WTC11 (cell line): ENCODE measurements around the gene EFCAB13.

Source experiments
- ATF2 ChIP-seq: sonication (generic); formaldehyde crosslinking; IDR thresholded peaks from 2 replicates; pipeline ENCODE4 v1.8.1; 2022; ENCODE audit warnings: low read depth, missing genetic modification reagents, borderline replicate concordance
- ATF3 ChIP-seq: sonication (generic); formaldehyde crosslinking; conservative IDR thresholded peaks from 2 replicates; pipeline ENCODE4 v1.8.1; 2022; ENCODE audit warnings: mild to moderate bottlenecking, missing genetic modification reagents
- CBFB ChIP-seq: sonication (generic); formaldehyde crosslinking; IDR thresholded peaks from 2 replicates; pipeline ENCODE4 v1.8.1; 2022; ENCODE audit warnings: mild to moderate bottlenecking, low read depth, missing genetic modification reagents
- CREB1 ChIP-seq: sonication (generic); formaldehyde crosslinking; IDR thresholded peaks from 2 replicates; pipeline ENCODE4 v1.8.0; 2023; ENCODE audit warnings: mild to moderate bottlenecking, missing genetic modification reagents
- CTCF ChIP-seq: fragments of 200-600 bp; IDR thresholded peaks from 2 replicates; pipeline ENCODE4 v1.8.0; 2022; ENCODE audit warnings: antibody characterized with exemption
- FOXK1 ChIP-seq: sonication (generic); formaldehyde crosslinking; IDR thresholded peaks from 2 replicates; pipeline ENCODE4 v1.8.0; 2022; ENCODE audit warnings: mild to moderate bottlenecking, moderate library complexity, missing genetic modification reagents
- HMGXB4 ChIP-seq: sonication (generic); formaldehyde crosslinking; IDR thresholded peaks from 2 replicates; pipeline ENCODE4 v1.8.1; 2023; ENCODE audit warnings: mild to moderate bottlenecking, moderate library complexity, missing genetic modification reagents
- IRF2 ChIP-seq: sonication (generic); formaldehyde crosslinking; IDR thresholded peaks from 2 replicates; pipeline ENCODE4 v1.8.0; 2022; ENCODE audit warnings: low read depth, missing genetic modification reagents, borderline replicate concordance
- MAX ChIP-seq: sonication (generic); formaldehyde crosslinking; IDR thresholded peaks from 2 replicates; pipeline ENCODE4 v1.8.0; 2022; ENCODE audit warnings: mild to moderate bottlenecking, missing genetic modification reagents
- NFYB ChIP-seq: sonication (generic); formaldehyde crosslinking; conservative IDR thresholded peaks from 2 replicates; pipeline ENCODE4 v1.8.0; 2022; ENCODE audit warnings: low read depth, missing genetic modification reagents
- SP1 ChIP-seq: sonication (generic); formaldehyde crosslinking; conservative IDR thresholded peaks from 2 replicates; pipeline ENCODE4 v1.8.1; 2022; ENCODE audit warnings: missing genetic modification reagents
- TCF7 ChIP-seq: sonication (generic); formaldehyde crosslinking; IDR thresholded peaks from 2 replicates; pipeline ENCODE4 v1.8.0; 2022; ENCODE audit warnings: mild to moderate bottlenecking, low read depth, missing genetic modification reagents, moderate library complexity
- TP53 ChIP-seq: sonication (generic); formaldehyde crosslinking; IDR thresholded peaks from 2 replicates; pipeline ENCODE4 v1.8.1; 2023; ENCODE audit warnings: mild to moderate bottlenecking, missing genetic modification reagents
- ZNF263 ChIP-seq: sonication (generic); formaldehyde crosslinking; IDR thresholded peaks from 2 replicates; pipeline ENCODE4 v1.8.1; 2022; ENCODE audit warnings: low read depth, mild to moderate bottlenecking, moderate library complexity, missing genetic modification reagents

GRCh38 chr17:47318197-47318918 is 5.4 kb upstream of the EFCAB13 start:
- TF ChIP-seq ZNF263 (CRISPR knock-in tag), result no peak
- TF ChIP-seq SP1 (CRISPR knock-in tag), result no peak
- TF ChIP-seq TP53 (CRISPR knock-in tag), result no peak
- TF ChIP-seq FOXK1 (CRISPR knock-in tag), result no peak
- TF ChIP-seq IRF2 (CRISPR knock-in tag), result no peak
- no peak for TF ChIP-seq TCF7 (CRISPR knock-in tag)
- TF ChIP-seq CTCF, result no peak
- TF ChIP-seq HMGXB4, result no peak
- no peak for TF ChIP-seq MAX (CRISPR knock-in tag)
- TF ChIP-seq CBFB, result no peak
- no peak for TF ChIP-seq NFYB
- TF ChIP-seq ATF2 (CRISPR knock-in tag), result no peak
- TF ChIP-seq CREB1, result no peak
- TF ChIP-seq ATF3 (CRISPR knock-in tag), result no peak
